Measurements from ENCODE around the gene RAD9A.
"Not testable (repeated sequence)": the region's sequence is repeated elsewhere in the genome, so short reads cannot be mapped to it uniquely, and the experiment has no call there.

DNA sequence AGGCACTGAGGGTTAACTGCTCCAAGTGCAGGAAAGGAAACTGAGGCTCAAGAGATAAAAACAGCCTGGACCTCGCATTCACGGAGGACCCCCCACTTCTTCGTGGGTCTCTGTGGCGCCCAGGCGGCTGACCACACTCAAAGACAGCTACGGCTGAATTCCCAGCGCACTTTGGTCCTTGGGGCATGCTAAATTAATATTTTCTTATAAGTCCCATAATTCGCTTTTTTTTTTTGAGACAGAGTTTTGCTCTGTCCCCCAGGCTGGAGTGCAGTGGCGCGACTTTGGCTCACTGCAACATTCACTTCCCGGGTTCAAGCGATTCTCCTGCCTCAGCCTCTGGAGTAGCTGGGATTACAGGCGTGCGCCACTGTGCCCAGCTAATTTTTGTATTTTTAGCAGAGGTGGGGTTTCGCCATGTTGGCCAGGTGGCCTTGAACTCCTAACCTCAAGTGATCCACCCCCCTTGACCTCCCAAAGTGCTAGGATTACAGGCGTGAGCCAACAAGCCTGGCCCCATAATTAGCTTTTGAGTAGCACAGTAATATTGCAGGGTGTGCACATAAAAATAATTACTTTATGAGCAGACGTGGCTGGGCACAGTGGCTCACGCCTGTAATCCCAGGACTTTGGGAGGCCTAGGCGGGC, 10.5 kb downstream of the RAD9A start:
- TF ChIP-seq FOXM1 (IDR thresholded peaks at IDR 0.05; ENCODE audit: borderline replicate concordance); ARNT (IDR thresholded peaks at IDR 0.05): not testable (repeated sequence)
- TF ChIP-seq, protein P1, sequence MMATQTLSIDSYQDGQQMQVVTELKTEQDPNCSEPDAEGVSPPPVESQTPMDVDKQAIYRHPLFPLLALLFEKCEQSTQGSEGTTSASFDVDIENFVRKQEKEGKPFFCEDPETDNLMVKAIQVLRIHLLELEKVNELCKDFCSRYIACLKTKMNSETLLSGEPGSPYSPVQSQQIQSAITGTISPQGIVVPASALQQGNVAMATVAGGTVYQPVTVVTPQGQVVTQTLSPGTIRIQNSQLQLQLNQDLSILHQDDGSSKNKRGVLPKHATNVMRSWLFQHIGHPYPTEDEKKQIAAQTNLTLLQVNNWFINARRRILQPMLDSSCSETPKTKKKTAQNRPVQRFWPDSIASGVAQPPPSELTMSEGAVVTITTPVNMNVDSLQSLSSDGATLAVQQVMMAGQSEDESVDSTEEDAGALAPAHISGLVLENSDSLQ (IDR thresholded peaks at IDR 0.05), result not testable (repeated sequence)

All from HEK293T (cell line).